Dendritic cell treated with granulocyte-macrophage colony-stimulating factor and Interleukin-4, amounts not matched to agents 40 ng/mL and 50 ng/mL, for 4 days (primary cell): ENCODE results near the gene BHMT2.
A peak's percentile ranks its signal among the peaks of the same experiment; 100 is the strongest.

Experiments used
- H3K27ac Mint-ChIP-seq: one replicate; pipeline ENCODE4 v1.8.0; 2022; ENCODE audit warnings: mild to moderate bottlenecking, mixed read lengths
- H3K27me3 Mint-ChIP-seq: one replicate; pipeline ENCODE4 v1.8.0; 2022; ENCODE audit warnings: mild to moderate bottlenecking, mixed read lengths
- H3K36me3 Mint-ChIP-seq: one replicate; pipeline ENCODE4 v1.8.0; 2022; ENCODE audit warnings: low read depth, mixed read lengths
- H3K4me1 Mint-ChIP-seq: one replicate; pipeline ENCODE4 v1.8.0; 2022; ENCODE audit warnings: low read depth, mixed read lengths
- H3K4me3 Mint-ChIP-seq: one replicate; pipeline ENCODE4 v1.8.0; 2022; ENCODE audit warnings: mild to moderate bottlenecking, moderate library complexity, mixed read lengths
- H3K9me3 Mint-ChIP-seq: one replicate; pipeline ENCODE4 v1.8.0; 2022; ENCODE audit warnings: mixed read lengths
- intact Hi-C: fragments of 100-400 bp; cut with micrococcal nuclease; formaldehyde crosslinking; loops from one replicate; pipeline ENCODE4 v1.15.0; 2022

Gene BHMT2

GRCh38 chr5:79080804-79081203, 11.2 kb downstream of the BHMT2 start:
- intact Hi-C loops, result no loop called here
- no peak overlapping the region for H3K27ac Mint-ChIP-seq
- H3K36me3 Mint-ChIP-seq, result no peaks in the 10 kb centered on the region

DNA sequence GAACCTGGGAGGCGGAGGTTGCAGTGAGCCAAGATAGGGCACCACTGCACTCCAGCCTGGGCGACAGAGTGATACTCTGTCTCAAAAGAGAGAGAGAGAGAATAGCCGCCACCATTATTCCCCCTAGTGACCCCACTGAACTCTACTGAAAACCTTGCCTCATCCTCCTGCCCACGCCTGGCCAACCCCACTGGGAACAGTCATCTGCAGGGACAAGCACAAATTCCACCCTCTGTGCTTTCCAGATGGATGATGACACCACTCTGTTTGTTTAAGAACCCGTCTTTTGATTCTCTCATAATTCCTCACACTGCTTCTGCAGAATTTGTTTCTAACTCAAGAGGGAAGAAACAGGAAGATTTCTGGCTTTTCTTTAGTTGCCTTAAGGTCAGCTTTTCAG, 12.2 kb downstream of the BHMT2 start:
- peaks cover 2% of the 10 kb centered on the region for H3K27me3 Mint-ChIP-seq
- H3K27ac Mint-ChIP-seq, result no peak overlapping the region
- no peaks in the 10 kb centered on the region for H3K4me1 Mint-ChIP-seq
- H3K9me3 Mint-ChIP-seq, result no peaks in the 10 kb centered on the region
- no peak overlapping the region for H3K4me3 Mint-ChIP-seq
- intact Hi-C loops, result no loop called here
- no peaks in the 10 kb centered on the region for H3K36me3 Mint-ChIP-seq

More at GRCh38 chr5:79080804-79081203, 11.2 kb downstream of the BHMT2 start:
- Mint-ChIP-seq H3K4me1 (no peaks in the 10 kb centered on the region), H3K9me3 (no peaks in the 10 kb centered on the region), H3K27me3 (peaks cover 2% of the 10 kb centered on the region), H3K4me3 (no peak overlapping the region)

- Mint-ChIP-seq H3K36me3 (no peaks in the 10 kb centered on the region), H3K4me1 (no peaks in the 10 kb centered on the region), H3K27ac (no peak overlapping the region), H3K9me3 (no peaks in the 10 kb centered on the region), H3K27me3 (peaks cover 2% of the 10 kb centered on the region), H3K4me3 (no peak overlapping the region)
- intact Hi-C loops, result no loop called here
Observed at GRCh38 chr5:79086116-79086515, 16.5 kb downstream of the BHMT2 start.

- Mint-ChIP-seq H3K4me3 (no peak overlapping the region), H3K36me3 (no peaks in the 10 kb centered on the region), H3K27ac (no peak overlapping the region), H3K4me1 (no peaks in the 10 kb centered on the region), H3K9me3 (no peaks in the 10 kb centered on the region), H3K27me3 (peaks cover 2% of the 10 kb centered on the region)
- intact Hi-C loops, result no loop called here
Observed at GRCh38 chr5:79088507-79088906, 18.9 kb downstream of the BHMT2 start.

DNA sequence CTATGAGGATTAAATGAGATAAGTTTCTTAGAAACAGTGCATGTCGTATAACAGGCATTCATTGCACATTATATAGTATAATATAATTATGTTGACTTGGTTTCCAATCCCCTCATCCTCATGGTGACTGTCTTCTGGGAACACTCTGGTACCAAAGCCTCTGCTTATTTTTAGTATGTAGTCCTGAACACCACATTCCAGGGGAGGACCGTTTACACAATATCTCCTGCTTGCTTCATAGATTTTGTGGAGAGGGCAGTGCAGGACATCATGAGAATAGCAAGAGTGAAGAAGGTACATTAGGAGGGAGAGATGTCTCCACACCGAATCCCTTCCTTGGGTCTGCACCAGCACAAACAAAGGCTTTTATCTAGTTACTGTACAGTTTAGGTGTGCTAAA, 21.5 kb downstream of the BHMT2 start:
- Mint-ChIP-seq H3K27me3 (no peaks in the 10 kb centered on the region), H3K9me3 (no peaks in the 10 kb centered on the region), H3K4me3 (no peak overlapping the region), H3K27ac (no peak overlapping the region), H3K36me3 (no peaks in the 10 kb centered on the region), H3K4me1 (no peaks in the 10 kb centered on the region)
- intact Hi-C loops, result no loop called here

GRCh38 chr5:79093762-79094161, 24.2 kb downstream of the BHMT2 start:
- intact Hi-C loops, result no loop called here
- H3K36me3 Mint-ChIP-seq, result no peaks in the 10 kb centered on the region
- H3K4me3 Mint-ChIP-seq, result no peak overlapping the region
- H3K4me1 Mint-ChIP-seq, result no peaks in the 10 kb centered on the region
- H3K27ac Mint-ChIP-seq, result no peak overlapping the region
- no peaks in the 10 kb centered on the region for H3K9me3 Mint-ChIP-seq
- no peaks in the 10 kb centered on the region for H3K27me3 Mint-ChIP-seq

DNA sequence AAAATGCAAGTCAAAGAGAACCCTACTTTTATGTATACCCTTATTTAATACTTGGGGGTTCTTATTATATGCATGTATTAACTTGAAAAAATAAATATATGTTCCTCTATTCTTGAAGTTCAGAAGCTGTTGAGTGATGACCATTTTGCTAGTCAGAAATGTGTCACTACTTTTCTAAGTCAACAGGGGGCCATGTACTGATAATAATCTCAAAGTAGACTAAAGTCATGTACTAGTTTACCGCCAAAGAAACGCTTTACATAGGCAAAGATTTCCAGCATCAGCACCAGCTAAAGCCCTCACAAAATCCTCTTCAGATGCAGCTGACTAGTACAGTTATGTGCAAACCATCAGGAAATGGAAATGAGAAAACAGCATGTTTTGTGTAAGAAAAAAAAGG, 36.3 kb downstream of the BHMT2 start:
- Mint-ChIP-seq H3K9me3 (peaks cover 6% of the 10 kb centered on the region), H3K4me3 (no peak overlapping the region), H3K27me3 (peaks cover 9% of the 10 kb centered on the region), H3K36me3 (no peaks in the 10 kb centered on the region), H3K27ac (peak overlapping the region; percentile 69), H3K4me1 (peaks cover 21% of the 10 kb centered on the region)
- intact Hi-C loops, result no loop called here

GRCh38 chr5:79107020-79107796, 37.6 kb downstream of the BHMT2 start:
- Mint-ChIP-seq H3K27me3 (peaks cover 21% of the 10 kb centered on the region), H3K4me1 (peaks cover 30% of the 10 kb centered on the region), H3K9me3 (no peaks in the 10 kb centered on the region), H3K27ac (peak overlapping the region; percentile 69), H3K36me3 (no peaks in the 10 kb centered on the region), H3K4me3 (peak overlapping the region; percentile 20)
- intact Hi-C loops, result no loop called here

DNA sequence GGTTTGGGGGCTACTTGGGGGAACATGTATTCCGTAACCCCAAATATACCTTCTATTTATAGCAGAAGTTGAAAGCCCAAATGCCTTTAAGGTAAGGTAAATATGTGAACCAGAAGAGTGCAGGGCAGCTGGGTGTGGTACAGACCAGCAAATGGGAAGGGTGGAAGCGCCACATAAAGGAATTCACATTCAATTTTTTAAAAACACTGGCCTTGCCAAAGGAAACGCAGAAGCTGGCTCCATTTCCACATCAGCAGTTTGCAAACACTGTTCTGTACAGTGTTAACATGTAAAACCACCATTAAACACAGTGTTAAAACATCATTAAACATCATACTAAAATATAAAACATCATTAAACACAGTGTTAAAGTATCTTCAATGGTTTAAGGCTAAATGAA, 38.5 kb downstream of the BHMT2 start:
- Mint-ChIP-seq H3K9me3 (no peaks in the 10 kb centered on the region), H3K4me1 (peaks cover 32% of the 10 kb centered on the region), H3K4me3 (no peak overlapping the region), H3K27me3 (peaks cover 30% of the 10 kb centered on the region), H3K36me3 (no peaks in the 10 kb centered on the region), H3K27ac (peak overlapping the region; percentile 69)
- intact Hi-C loops, result no loop called here

DNA sequence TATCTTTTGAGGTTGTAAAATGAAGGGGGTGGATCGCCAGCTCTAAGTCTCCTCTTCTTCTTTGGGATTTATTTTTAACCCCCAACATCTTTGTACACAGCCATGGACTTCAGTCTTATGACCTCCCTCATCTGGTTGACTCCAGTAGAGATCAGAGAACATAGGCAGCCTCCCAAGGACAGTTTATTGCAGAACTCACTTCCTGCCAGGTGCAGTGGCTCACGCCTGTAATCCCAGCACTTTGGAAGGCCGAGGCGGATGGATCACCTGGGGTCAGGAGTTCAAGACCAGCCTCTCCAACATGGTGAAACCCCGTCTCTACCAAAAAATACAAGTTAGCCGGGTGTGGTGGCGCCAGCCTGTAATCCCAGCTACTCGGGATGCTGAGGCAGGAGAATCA, 39.2 kb downstream of the BHMT2 start:
- no peak overlapping the region for H3K27ac Mint-ChIP-seq
- intact Hi-C loops, result no loop called here
- no peak overlapping the region for H3K4me3 Mint-ChIP-seq
- H3K36me3 Mint-ChIP-seq, result no peaks in the 10 kb centered on the region
- H3K9me3 Mint-ChIP-seq, result no peaks in the 10 kb centered on the region
- peaks cover 30% of the 10 kb centered on the region for H3K27me3 Mint-ChIP-seq
- H3K4me1 Mint-ChIP-seq, result peaks cover 32% of the 10 kb centered on the region

DNA sequence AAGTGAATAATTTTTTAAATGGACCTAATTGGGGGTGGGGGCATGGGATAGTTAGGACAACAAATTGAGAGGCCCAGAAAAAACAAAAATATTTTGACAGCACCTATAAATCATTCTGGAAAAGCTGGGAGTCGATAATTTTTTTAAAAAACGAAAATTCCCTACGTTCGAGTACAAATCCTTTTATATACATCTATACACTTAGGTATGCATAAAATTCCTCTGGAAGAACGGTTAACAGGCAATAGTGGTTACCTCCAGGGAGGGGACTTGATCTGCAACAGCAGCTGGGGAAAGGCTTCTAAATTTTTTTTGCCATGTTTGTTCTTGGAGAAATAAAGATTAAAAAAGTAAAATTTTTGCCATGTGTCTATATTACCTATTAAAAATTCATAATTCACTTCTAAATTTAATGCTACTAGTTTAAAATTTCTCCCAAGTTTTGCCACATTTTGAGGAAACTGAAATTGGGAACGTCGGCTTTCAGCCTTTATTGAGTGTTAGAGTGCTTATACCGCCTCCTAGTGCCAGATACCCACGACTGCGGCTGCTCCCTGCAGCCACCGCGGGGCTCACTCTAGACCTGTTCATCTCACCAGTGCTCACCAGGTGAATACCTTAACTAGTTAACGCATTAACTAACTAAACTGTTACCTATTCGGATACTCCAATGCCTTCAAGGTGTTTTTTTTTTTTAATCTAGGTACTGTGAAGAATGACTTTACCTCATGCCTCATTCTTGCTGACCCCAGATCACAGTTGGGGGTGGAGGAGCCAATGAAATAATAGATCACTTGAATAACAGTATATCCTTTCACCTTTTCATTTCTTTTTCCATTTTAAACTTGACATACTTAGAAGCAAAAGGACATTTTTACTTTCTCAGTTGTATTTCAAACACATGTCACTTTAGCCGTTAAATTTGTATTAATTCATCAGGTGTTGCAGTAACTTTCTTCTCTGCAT, 40.2 kb downstream of the BHMT2 start:
- H3K4me3 Mint-ChIP-seq, result no peak overlapping the region
- H3K27ac Mint-ChIP-seq, result no peak overlapping the region
- peaks cover 32% of the 10 kb centered on the region for H3K4me1 Mint-ChIP-seq
- intact Hi-C loops, result loop anchor here (1.0 kb wide), 1 partner anchor 85 kb away; no protein-coding TSS in a partner anchor
- peaks cover 35% of the 10 kb centered on the region for H3K27me3 Mint-ChIP-seq
- H3K36me3 Mint-ChIP-seq, result no peaks in the 10 kb centered on the region
- no peaks in the 10 kb centered on the region for H3K9me3 Mint-ChIP-seq

DNA sequence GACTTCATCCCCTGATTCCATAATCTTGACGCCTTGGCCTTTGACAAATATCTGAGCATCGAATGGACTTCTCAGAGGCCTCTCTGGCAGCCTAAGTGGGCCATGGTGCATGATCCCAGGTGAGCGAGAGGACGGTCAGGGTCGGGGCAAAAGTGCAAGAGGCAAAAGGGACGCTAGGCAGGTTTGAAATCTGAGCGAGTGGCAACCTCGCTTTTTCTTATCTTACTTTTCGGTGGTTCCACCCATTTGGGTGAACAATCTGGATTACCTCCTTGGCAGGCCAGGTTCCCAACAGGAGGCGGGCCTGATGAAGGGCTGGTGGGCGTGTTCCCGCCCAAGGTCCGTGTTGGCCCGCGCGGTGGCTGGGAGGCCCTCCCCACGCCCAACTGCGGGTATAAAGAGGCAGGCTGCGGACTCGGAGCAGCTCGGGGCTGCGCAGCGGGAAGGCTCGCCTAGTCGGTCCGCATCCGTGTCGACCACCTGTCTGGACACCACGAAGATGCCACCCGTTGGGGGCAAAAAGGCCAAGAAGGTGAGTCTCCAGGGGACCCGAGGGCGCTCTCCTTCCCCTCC, 41.9 kb downstream of the BHMT2 start, which contains the start of gene BHMT:
Gene BHMT, plus strand, starts transcription at position 423 of the 573 bp plus-strand sequence. Its CDS starts 77 bp downstream, at position 500.
- Mint-ChIP-seq H3K27me3 (peaks cover 42% of the 10 kb centered on the region), H3K4me3 (no peak within 1 kb of the TSS), H3K36me3 (no peaks in the 10 kb centered on the region), H3K9me3 (no peaks in the 10 kb centered on the region), H3K4me1 (peaks cover 27% of the 10 kb centered on the region), H3K27ac (no peak within 1 kb of the TSS)
- intact Hi-C loops, result no loop called here

DNA sequence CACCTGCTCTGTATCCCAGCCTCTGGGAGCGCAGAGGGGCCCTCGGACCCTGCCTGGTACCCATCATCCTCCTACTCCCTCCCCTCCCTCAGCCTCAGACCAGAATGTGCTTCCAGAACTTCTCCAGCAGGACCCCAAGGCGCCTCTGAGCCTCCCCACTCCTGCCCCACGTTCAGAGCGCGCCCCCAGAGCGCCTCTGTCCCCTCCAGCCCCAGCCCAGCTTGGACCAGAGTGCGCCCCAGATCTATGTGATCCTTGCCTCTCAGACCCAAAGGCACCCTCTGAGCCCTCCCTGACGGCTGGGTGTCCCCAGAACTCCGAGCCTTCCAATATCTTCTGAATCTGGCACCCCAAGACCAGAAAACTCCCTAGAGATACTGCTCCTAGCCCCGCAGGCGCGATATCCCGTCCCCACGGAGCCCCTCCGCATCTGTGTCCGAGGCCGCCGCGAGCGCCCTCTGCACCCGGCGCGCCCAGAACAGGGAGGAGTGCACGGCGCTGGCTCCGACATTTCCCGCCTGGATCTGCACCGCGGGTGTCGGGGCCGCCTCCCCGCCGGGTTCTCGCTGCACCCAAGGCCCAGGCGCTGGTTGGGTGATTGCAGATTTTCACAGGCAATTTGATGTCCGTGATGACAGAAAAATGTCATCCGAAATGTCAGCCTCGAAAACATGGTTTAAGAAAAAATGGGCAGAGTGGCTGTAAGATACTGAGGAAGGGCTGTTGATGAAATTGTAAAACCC, 42.6 kb downstream of the BHMT2 start:
- Mint-ChIP-seq H3K27me3 (peaks cover 42% of the 10 kb centered on the region), H3K9me3 (no peaks in the 10 kb centered on the region), H3K27ac (no peak overlapping the region), H3K4me1 (peaks cover 20% of the 10 kb centered on the region), H3K4me3 (no peak overlapping the region), H3K36me3 (no peaks in the 10 kb centered on the region)
- intact Hi-C loops, result no loop called here
